Measurements from ENCODE around the gene SYNGAP1. TPM values are rescaled to one million over a fixed set of nuclear protein-coding genes. Genes with fewer than 3 reads are reported as not detected.
A peak's percentile ranks its signal among the peaks of the same experiment; 100 is the strongest.
"Not testable (repeated sequence)": the region's sequence is repeated elsewhere in the genome, so short reads cannot be mapped to it uniquely, and the experiment has no call there.

Gene SYNGAP1
- total RNA-seq, 3 donors from 2014 or later (not counting 1 experiment from before 2014, with no cell fraction given): 43.5 to 61.6 (median 55.8) TPM

DNA sequence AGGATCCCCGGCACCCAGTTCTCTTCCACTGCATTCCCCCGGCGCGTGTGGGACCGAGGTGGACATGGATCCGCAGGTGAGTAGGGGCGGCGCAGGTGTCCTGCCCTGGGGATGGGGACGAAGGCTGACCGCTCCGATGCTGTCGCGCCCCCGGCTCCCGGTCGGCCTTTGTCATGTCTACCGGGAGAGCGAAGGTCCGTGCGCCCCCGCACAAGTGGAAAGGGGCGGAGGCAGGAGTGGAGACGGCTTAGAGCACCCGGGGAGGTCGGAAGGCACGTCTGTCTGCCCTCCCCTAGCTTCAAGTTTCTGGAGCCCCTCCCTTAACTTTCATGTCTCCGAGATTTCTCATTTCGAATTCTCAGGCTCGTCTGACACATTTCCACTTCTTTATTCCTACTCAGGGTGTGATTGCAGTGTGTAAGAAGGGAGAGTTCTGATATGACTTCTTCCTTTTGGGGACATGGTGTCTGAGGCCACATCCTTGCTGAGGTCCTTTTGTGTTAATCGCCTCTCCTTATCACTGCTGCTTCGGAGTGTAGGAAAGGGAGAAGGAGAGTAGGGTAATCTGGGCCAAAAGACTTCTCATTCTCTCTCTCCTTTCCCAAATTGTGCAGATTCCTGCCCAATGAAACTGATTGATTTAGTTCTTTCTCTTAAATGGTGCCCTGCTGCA, 27.8 kb upstream of the SYNGAP1 start:
- Histone ChIP-seq H3K9me3 (ENCODE audit: control insufficient read depth, insufficient read depth, low read length) (no peaks in the 10 kb centered on the region), H3K27ac (ENCODE audit: low read length) (peak overlapping the region; percentile 85), H3K4me1 (ENCODE audit: control insufficient read depth, insufficient read depth, low read length) (peaks cover 18% of the 10 kb centered on the region), H3K27me3 (ENCODE audit: control insufficient read depth, insufficient read depth, low read length) (no peaks in the 10 kb centered on the region), H3K36me3 (ENCODE audit: control insufficient read depth, insufficient read depth, low read length) (no peaks in the 10 kb centered on the region), H3K4me3 (ENCODE audit: low read length) (peak overlapping the region; percentile 67)
- under 1% methylated on average over 26 of the region's 31 CpGs for WGBS (ENCODE audit: insufficient coverage)
- DNase-seq: peak in 1 of 2 donors; percentile 56
- Mint-ChIP-seq H3K4me3 (peak overlapping the region; percentile 92), H3K4me1 (peaks cover 25 to 29% of the 10 kb centered on the region in 2 donors), H3K36me3 (no peaks in the 10 kb centered on the region), H3K27me3 (ENCODE audit: low read depth in 2 of 2) (no peaks in the 10 kb centered on the region), H3K27ac (peak overlapping the region; percentile 93), H3K9me3 (no peaks in the 10 kb centered on the region)
- intact Hi-C loops (cut with micrococcal nuclease): loop anchor here (1.0 to 2.0 kb wide), 8 partner anchors 18 to 156 kb away; partner anchors contain the start of genes CUTA, TAPBP and ZBTB9
- TF ChIP-seq, protein P1, sequence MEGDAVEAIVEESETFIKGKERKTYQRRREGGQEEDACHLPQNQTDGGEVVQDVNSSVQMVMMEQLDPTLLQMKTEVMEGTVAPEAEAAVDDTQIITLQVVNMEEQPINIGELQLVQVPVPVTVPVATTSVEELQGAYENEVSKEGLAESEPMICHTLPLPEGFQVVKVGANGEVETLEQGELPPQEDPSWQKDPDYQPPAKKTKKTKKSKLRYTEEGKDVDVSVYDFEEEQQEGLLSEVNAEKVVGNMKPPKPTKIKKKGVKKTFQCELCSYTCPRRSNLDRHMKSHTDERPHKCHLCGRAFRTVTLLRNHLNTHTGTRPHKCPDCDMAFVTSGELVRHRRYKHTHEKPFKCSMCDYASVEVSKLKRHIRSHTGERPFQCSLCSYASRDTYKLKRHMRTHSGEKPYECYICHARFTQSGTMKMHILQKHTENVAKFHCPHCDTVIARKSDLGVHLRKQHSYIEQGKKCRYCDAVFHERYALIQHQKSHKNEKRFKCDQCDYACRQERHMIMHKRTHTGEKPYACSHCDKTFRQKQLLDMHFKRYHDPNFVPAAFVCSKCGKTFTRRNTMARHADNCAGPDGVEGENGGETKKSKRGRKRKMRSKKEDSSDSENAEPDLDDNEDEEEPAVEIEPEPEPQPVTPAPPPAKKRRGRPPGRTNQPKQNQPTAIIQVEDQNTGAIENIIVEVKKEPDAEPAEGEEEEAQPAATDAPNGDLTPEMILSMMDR (IDR thresholded peaks at IDR 0.05): no peak
- ATAC-seq: no peak

DNA sequence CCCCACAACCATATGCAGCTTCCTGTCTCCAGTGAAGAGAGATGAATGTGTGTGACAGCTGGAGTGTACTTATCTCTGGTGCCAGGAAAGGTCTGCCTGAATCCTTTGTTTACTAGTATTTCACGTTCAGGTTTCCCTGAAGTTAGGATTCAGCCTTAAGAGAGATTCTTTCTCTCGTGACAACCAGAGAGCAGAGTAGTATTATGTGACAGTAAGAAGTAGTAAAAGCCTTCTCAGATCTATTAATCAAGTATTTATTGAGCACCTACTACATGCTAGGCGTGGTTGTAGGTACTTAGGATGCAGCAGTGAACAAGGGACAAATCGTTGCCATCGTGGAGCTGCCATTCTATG, 27.3 kb upstream of the SYNGAP1 start:
- intact Hi-C loops (cut with micrococcal nuclease): no loop called here
- no peak overlapping the region for H3K4me3 ChIP-seq (ENCODE audit: low read length)
- TF ChIP-seq, protein P1 (IDR thresholded peaks at IDR 0.05): no peak
- H3K27me3 ChIP-seq (ENCODE audit: control insufficient read depth, insufficient read depth, low read length): no peaks in the 10 kb centered on the region
- ATAC-seq (no peak), DNase-seq (no peak)
- H3K36me3 ChIP-seq (ENCODE audit: control insufficient read depth, insufficient read depth, low read length): no peaks in the 10 kb centered on the region
- peak overlapping the region; percentile 93 for H3K27ac Mint-ChIP-seq
- H3K9me3 Mint-ChIP-seq: no peaks in the 10 kb centered on the region
- H3K4me1 ChIP-seq (ENCODE audit: control insufficient read depth, insufficient read depth, low read length): peaks cover 18% of the 10 kb centered on the region
- H3K27ac ChIP-seq (ENCODE audit: low read length): no peak overlapping the region
- no peaks in the 10 kb centered on the region for H3K36me3 Mint-ChIP-seq
- peak overlapping the region; percentile 92 for H3K4me3 Mint-ChIP-seq
- H3K4me1 Mint-ChIP-seq: peaks cover 25 to 29% of the 10 kb centered on the region in 2 donors
- H3K27me3 Mint-ChIP-seq (ENCODE audit: low read depth in 2 of 2): no peaks in the 10 kb centered on the region
- no peaks in the 10 kb centered on the region for H3K9me3 ChIP-seq (ENCODE audit: control insufficient read depth, insufficient read depth, low read length)
- 48% methylated on average over 4 of the region's 5 CpGs for WGBS (ENCODE audit: insufficient coverage)

DNA sequence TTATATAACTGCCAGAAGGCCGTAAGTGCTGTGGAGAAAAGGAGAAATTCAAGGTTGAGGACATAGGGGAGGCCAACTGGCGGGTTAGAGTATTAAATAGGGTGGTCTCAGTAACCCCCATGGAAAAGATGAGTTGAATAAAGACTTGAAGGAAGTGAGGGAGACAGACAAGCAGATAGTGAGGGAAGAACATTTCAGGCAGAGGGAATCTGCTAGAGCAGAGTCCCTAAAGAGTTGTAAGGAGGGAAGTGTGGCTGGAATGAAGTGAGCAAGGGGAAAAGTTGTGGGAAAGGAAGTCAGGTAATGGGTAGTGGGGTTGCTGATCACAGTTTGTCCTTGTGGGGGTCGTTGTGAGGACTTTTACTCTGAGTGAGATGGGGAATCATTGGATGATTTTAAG, 26.9 kb upstream of the SYNGAP1 start:
- Mint-ChIP-seq H3K4me3 (peak overlapping the region; percentile 92), H3K27ac (peak overlapping the region; percentile 93), H3K36me3 (no peaks in the 10 kb centered on the region), H3K4me1 (peaks cover 25 to 29% of the 10 kb centered on the region in 2 donors), H3K27me3 (ENCODE audit: low read depth in 2 of 2) (no peaks in the 10 kb centered on the region), H3K9me3 (no peaks in the 10 kb centered on the region)
- 60% methylated on average over 3 of the region's 3 CpGs for WGBS (ENCODE audit: insufficient coverage)
- H3K36me3 ChIP-seq (ENCODE audit: control insufficient read depth, insufficient read depth, low read length): no peaks in the 10 kb centered on the region
- no peaks in the 10 kb centered on the region for H3K27me3 ChIP-seq (ENCODE audit: control insufficient read depth, insufficient read depth, low read length)
- TF ChIP-seq, protein P1 (IDR thresholded peaks at IDR 0.05): no peak
- ATAC-seq (no peak), DNase-seq (no peak)
- no peak overlapping the region for H3K27ac ChIP-seq (ENCODE audit: low read length)
- H3K4me1 ChIP-seq (ENCODE audit: control insufficient read depth, insufficient read depth, low read length): peaks cover 18% of the 10 kb centered on the region
- no peaks in the 10 kb centered on the region for H3K9me3 ChIP-seq (ENCODE audit: control insufficient read depth, insufficient read depth, low read length)
- intact Hi-C loops (cut with micrococcal nuclease): no loop called here
- H3K4me3 ChIP-seq (ENCODE audit: low read length): no peak overlapping the region

DNA sequence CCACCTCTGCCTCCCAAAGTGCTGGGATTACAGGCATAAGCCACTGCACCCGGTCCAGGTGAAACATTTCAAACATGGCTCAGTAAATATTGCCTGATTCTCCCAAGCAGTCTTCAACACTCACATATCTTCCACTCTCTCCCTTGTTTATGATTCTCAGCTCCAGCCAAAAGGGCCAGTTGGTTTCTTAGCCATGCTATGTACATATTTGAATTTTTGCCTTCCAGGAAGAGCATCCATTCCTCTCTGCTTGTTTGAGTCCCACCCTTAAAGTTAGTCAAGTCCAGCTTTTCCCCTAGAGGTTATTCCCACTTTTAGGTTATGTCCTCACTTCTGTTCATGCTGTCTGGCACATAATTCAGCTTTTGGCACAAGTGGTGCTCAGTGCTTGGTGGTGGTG, 22.3 kb upstream of the SYNGAP1 start:
- Mint-ChIP-seq H3K36me3 (no peaks in the 10 kb centered on the region), H3K27me3 (ENCODE audit: low read depth in 2 of 2) (no peaks in the 10 kb centered on the region), H3K9me3 (no peaks in the 10 kb centered on the region), H3K4me3 (no peak overlapping the region), H3K4me1 (peaks cover 7% of the 10 kb centered on the region in 2 donors), H3K27ac (no peak overlapping the region)
- ATAC-seq (no peak), DNase-seq (no peak)
- H3K36me3 ChIP-seq (ENCODE audit: control insufficient read depth, insufficient read depth, low read length): no peaks in the 10 kb centered on the region
- no peaks in the 10 kb centered on the region for H3K9me3 ChIP-seq (ENCODE audit: control insufficient read depth, insufficient read depth, low read length)
- H3K4me3 ChIP-seq (ENCODE audit: low read length): no peak overlapping the region
- H3K27ac ChIP-seq (ENCODE audit: low read length): no peak overlapping the region
- no peaks in the 10 kb centered on the region for H3K27me3 ChIP-seq (ENCODE audit: control insufficient read depth, insufficient read depth, low read length)
- H3K4me1 ChIP-seq (ENCODE audit: control insufficient read depth, insufficient read depth, low read length): peaks cover under 1% of the 10 kb centered on the region
- intact Hi-C loops (cut with micrococcal nuclease): no loop called here
- TF ChIP-seq, protein P1 (IDR thresholded peaks at IDR 0.05): no peak
- 86% methylated on average over 1 of the region's 1 CpG for WGBS (ENCODE audit: insufficient coverage)

DNA sequence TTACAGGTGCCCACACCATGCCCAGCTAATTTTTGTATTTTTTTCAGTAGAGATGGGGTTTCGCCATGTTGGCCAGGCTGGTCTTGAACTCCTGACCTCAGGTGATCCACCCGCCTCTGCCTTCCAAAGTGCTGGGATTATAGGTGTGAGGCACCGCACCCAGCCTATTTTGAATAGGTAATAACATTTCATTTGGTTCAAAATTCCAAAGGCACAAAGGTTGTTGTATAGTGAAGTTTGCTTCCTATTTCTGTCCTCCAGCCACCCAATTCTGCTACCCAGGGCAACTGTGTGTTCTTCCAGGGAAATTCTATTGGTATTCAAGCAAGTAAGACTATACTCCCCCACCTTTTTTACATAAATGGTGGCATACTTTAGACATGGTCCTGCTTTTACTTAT, 21.3 kb upstream of the SYNGAP1 start:
- H3K36me3 Mint-ChIP-seq; H3K27ac Mint-ChIP-seq; H3K4me1 ChIP-seq (ENCODE audit: control insufficient read depth, insufficient read depth, low read length); H3K27me3 Mint-ChIP-seq (ENCODE audit: low read depth in 2 of 2); H3K4me1 Mint-ChIP-seq; intact Hi-C loops (cut with micrococcal nuclease); H3K36me3 ChIP-seq (ENCODE audit: control insufficient read depth, insufficient read depth, low read length); H3K4me3 ChIP-seq (ENCODE audit: low read length); H3K4me3 Mint-ChIP-seq; DNase-seq; H3K9me3 Mint-ChIP-seq; ATAC-seq; H3K27ac ChIP-seq (ENCODE audit: low read length); H3K27me3 ChIP-seq (ENCODE audit: control insufficient read depth, insufficient read depth, low read length); H3K9me3 ChIP-seq (ENCODE audit: control insufficient read depth, insufficient read depth, low read length): not testable (repeated sequence)
- WGBS (ENCODE audit: insufficient coverage): 98% methylated on average over 3 of the region's 3 CpGs
